WERI-Rb-1 (cell line): ENCODE measurements around the gene DESI1.
"Not testable (repeated sequence)": the region's sequence is repeated elsewhere in the genome, so short reads cannot be mapped to it uniquely, and the experiment has no call there.

Source experiments
- DNase-seq: peaks from one replicate; pipeline ENCODE4 v3.0.0-alpha.2; 2020
- H3K27ac ChIP-seq: fragments of 250-450 bp; sonication (Bioruptor Pico); 2 replicates; pipeline ENCODE4 v1.5.1; 2020; ENCODE audit warnings: mild to moderate bottlenecking, moderate library complexity
- H3K27me3 ChIP-seq: fragments of 250-450 bp; sonication (Bioruptor Pico); 2 replicates; pipeline ENCODE4 v1.5.1; 2021; ENCODE audit warnings: mild to moderate bottlenecking, low read depth, moderate library complexity; ENCODE audit not compliant: insufficient read depth, severe bottlenecking
- H3K36me3 ChIP-seq: fragments of 250-450 bp; sonication (Bioruptor Pico); 2 replicates; pipeline ENCODE4 v1.5.1; 2020; ENCODE audit warnings: mild to moderate bottlenecking, moderate library complexity
- H3K4me3 ChIP-seq: 2 replicates; pipeline ENCODE4 v1.5.1; 2011; ENCODE audit warnings: low read depth, mild to moderate bottlenecking, control low read depth, low read length
- H3K9me3 ChIP-seq: fragments of 250-450 bp; sonication (Bioruptor Pico); 2 replicates; pipeline ENCODE4 v1.5.1; 2021; ENCODE audit warnings: mild to moderate bottlenecking, moderate library complexity; ENCODE audit not compliant: severe bottlenecking
- CTCF ChIP-seq: IDR thresholded peaks from 2 replicates; pipeline ENCODE4 v1.5.1; 2011; ENCODE audit warnings: low read depth, mild to moderate bottlenecking, control low read depth, inconsistent platforms, low read length

DESI1 gene

GRCh38 chr22:41641854-41642253 is 21.0 kb upstream of the DESI1 start:
- Histone ChIP-seq H3K36me3 (peaks cover 84% of the 10 kb centered on the region), H3K4me3 (no peak overlapping the region), H3K9me3 (no peaks in the 10 kb centered on the region), H3K27me3 (no peaks in the 10 kb centered on the region), H3K27ac (no peak overlapping the region)
- DNase-seq: no peak
- TF ChIP-seq CTCF: no peak

GRCh38 chr22:41638748-41639147 is 17.9 kb upstream of the DESI1 start:
- H3K27ac ChIP-seq: no peak overlapping the region
- no peak for DNase-seq
- peaks cover 93% of the 10 kb centered on the region for H3K36me3 ChIP-seq
- H3K9me3 ChIP-seq: no peaks in the 10 kb centered on the region
- H3K27me3 ChIP-seq: no peaks in the 10 kb centered on the region
- H3K4me3 ChIP-seq: no peak overlapping the region
- no peak for TF ChIP-seq CTCF

GRCh38 chr22:41638124-41638523 is 17.3 kb upstream of the DESI1 start:
- peaks cover 96% of the 10 kb centered on the region for H3K36me3 ChIP-seq
- H3K27ac ChIP-seq: no peak overlapping the region
- no peak for TF ChIP-seq CTCF
- DNase-seq: no peak
- H3K4me3 ChIP-seq: no peak overlapping the region
- no peaks in the 10 kb centered on the region for H3K9me3 ChIP-seq
- H3K27me3 ChIP-seq: no peaks in the 10 kb centered on the region

GRCh38 chr22:41637623-41638022 is 16.8 kb upstream of the DESI1 start:
- DNase-seq, H3K9me3 ChIP-seq, H3K27ac ChIP-seq, H3K27me3 ChIP-seq, H3K4me3 ChIP-seq: not testable (repeated sequence)
- H3K36me3 ChIP-seq: peaks cover 94% of the 10 kb centered on the region

GRCh38 chr22:41636467-41636866 is 15.6 kb upstream of the DESI1 start:
- H3K27me3 ChIP-seq: no peaks in the 10 kb centered on the region
- TF ChIP-seq CTCF: no peak
- H3K4me3 ChIP-seq: no peak overlapping the region
- peaks cover 92% of the 10 kb centered on the region for H3K36me3 ChIP-seq
- DNase-seq: no peak
- H3K9me3 ChIP-seq: no peaks in the 10 kb centered on the region
- no peak overlapping the region for H3K27ac ChIP-seq

- peaks cover 86% of the 10 kb centered on the region for H3K36me3 ChIP-seq
Observed at GRCh38 chr22:41634610-41635009, 13.8 kb upstream of the DESI1 start.

GRCh38 chr22:41631615-41632014 is 10.8 kb upstream of the DESI1 start:
- not testable (repeated sequence) for H3K9me3 ChIP-seq, H3K27me3 ChIP-seq, H3K4me3 ChIP-seq, DNase-seq, H3K27ac ChIP-seq
- H3K36me3 ChIP-seq: peaks cover 89% of the 10 kb centered on the region

More at GRCh38 chr22:41634610-41635009, 13.8 kb upstream of the DESI1 start:
- not testable (repeated sequence) for DNase-seq, H3K27ac ChIP-seq, H3K27me3 ChIP-seq, H3K4me3 ChIP-seq, H3K9me3 ChIP-seq

GRCh38 chr22:41631115-41631514 is 10.3 kb upstream of the DESI1 start:
- not testable (repeated sequence) for H3K27ac ChIP-seq, H3K9me3 ChIP-seq, H3K4me3 ChIP-seq, DNase-seq, H3K27me3 ChIP-seq
- peaks cover 87% of the 10 kb centered on the region for H3K36me3 ChIP-seq
